SU-DHL-6 (cell line): ENCODE results near the gene CCL22.

Experiments used
- H2AFZ ChIP-seq: fragments of 200-600 bp; sonication (generic); 2 replicates; pipeline ENCODE4 v1.6.1; 2014; ENCODE audit warnings: low read depth, mild to moderate bottlenecking, moderate library complexity, mixed read lengths, antibody characterized with exemption, low read length; ENCODE audit not compliant: severe bottlenecking
- H3F3A ChIP-seq: fragments of 200-600 bp; shearing (Covaris generic); 2 replicates; pipeline ENCODE4 v1.6.0; 2016; ENCODE audit warnings: antibody characterized with exemption, mild to moderate bottlenecking; ENCODE audit not compliant: insufficient read depth
- H3K27ac ChIP-seq: fragments of 200-600 bp; sonication (generic); 2 replicates; pipeline ENCODE4 v1.5.1; 2016; ENCODE audit warnings: low read depth, mild to moderate bottlenecking, low read length, moderate library complexity, mixed read lengths
- H3K27me3 ChIP-seq: fragments of 200-600 bp; sonication (generic), shearing (Covaris generic); 2 replicates; pipeline ENCODE4 v1.6.0; 2014; ENCODE audit warnings: mild to moderate bottlenecking, low read length
- H3K36me3 ChIP-seq: fragments of 200-600 bp; sonication (generic); 2 replicates; pipeline ENCODE4 v1.6.1; 2014; ENCODE audit warnings: mild to moderate bottlenecking, low read length, mixed read lengths
- H3K4me2 ChIP-seq: fragments of 300-600, 200-600 bp; shearing (Covaris generic), sonication (generic); 2 replicates; pipeline ENCODE4 v1.6.0; 2014; ENCODE audit warnings: low read length, low read depth, mild to moderate bottlenecking; ENCODE audit not compliant: poor library complexity, severe bottlenecking
- H3K4me3 ChIP-seq: fragments of 200-600 bp; sonication (generic); 2 replicates; pipeline ENCODE4 v1.5.1; 2014; ENCODE audit warnings: antibody characterized with exemption, low read length, mild to moderate bottlenecking, mixed read lengths; ENCODE audit not compliant: insufficient read depth, poor library complexity, severe bottlenecking
- H3K79me2 ChIP-seq: fragments of 200-600 bp; sonication (generic); 2 replicates; pipeline ENCODE4 v1.6.1; 2014; ENCODE audit warnings: mild to moderate bottlenecking, low read length, moderate library complexity; ENCODE audit not compliant: insufficient read depth
- H3K9ac ChIP-seq: fragments of 200-600 bp; sonication (generic); 2 replicates; pipeline ENCODE4 v1.7.0; 2014; ENCODE audit warnings: mild to moderate bottlenecking, low read length
- H3K9me2 ChIP-seq: fragments of 200-600 bp; sonication (generic); replicated peaks from 2 replicates; pipeline ENCODE4 v1.6.1; 2014; ENCODE audit warnings: low read length; ENCODE audit not compliant: insufficient read depth
- H3K9me3 ChIP-seq: fragments of 200-600 bp; sonication (generic); 2 replicates; pipeline ENCODE4 v1.6.1; 2014; ENCODE audit warnings: low read length, mixed read lengths; ENCODE audit not compliant: insufficient read depth
- H4K20me1 ChIP-seq: fragments of 200-600 bp; sonication (generic); 2 replicates; pipeline ENCODE4 v1.6.1; 2014; ENCODE audit warnings: low read depth, mild to moderate bottlenecking, antibody characterized with exemption, low read length, moderate library complexity, mixed read lengths
- EZH2phosphoT487 ChIP-seq: fragments of 200-600 bp; sonication (generic), shearing (Covaris generic); conservative IDR thresholded peaks from 2 replicates; pipeline ENCODE4 v1.6.1; 2018; ENCODE audit warnings: mild to moderate bottlenecking, antibody characterized with exemption, low read length, moderate library complexity, mixed read lengths
- TF ChIP-seq, protein P1 (sequence below): fragments of 200-600 bp; sonication (generic); IDR thresholded peaks from one replicate; pipeline ENCODE4 v1.5.1; 2017; ENCODE audit warnings: antibody characterized with exemption, mild to moderate bottlenecking, low read length, moderate library complexity; ENCODE audit not compliant: insufficient read depth, poor library complexity, severe bottlenecking

CCL22 gene

DNA sequence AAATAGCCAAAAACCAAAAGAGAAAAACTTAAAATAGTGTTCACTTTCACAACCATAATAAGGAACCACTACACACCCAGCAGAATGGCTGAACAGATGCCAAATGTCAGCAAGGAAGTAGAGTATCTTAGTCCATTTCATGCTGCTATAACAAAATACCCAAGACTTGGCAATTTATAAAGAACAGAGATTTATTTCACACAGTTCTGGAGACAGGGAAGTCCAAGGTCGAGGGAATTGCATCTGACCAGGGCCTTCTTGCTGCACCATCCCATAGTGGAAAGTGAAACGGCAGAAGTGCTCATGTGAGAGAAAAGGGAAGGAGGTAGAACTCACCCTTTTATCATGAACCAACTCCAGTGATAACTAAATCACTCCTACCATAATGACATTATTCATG, 33.8 kb upstream of the CCL22 start:
- no peaks in the 10 kb centered on the region for H3K9me3 ChIP-seq
- no peaks in the 10 kb centered on the region for H3K79me2 ChIP-seq
- no peaks in the 10 kb centered on the region for H4K20me1 ChIP-seq
- no peak overlapping the region for H2AFZ ChIP-seq
- H3K27ac ChIP-seq = no peak overlapping the region
- no peak overlapping the region for H3K9ac ChIP-seq
- H3K4me3 ChIP-seq = no peak overlapping the region
- no peaks in the 10 kb centered on the region for H3K9me2 ChIP-seq
- TF ChIP-seq EZH2phosphoT487 = no peak
- TF ChIP-seq, protein P1, sequence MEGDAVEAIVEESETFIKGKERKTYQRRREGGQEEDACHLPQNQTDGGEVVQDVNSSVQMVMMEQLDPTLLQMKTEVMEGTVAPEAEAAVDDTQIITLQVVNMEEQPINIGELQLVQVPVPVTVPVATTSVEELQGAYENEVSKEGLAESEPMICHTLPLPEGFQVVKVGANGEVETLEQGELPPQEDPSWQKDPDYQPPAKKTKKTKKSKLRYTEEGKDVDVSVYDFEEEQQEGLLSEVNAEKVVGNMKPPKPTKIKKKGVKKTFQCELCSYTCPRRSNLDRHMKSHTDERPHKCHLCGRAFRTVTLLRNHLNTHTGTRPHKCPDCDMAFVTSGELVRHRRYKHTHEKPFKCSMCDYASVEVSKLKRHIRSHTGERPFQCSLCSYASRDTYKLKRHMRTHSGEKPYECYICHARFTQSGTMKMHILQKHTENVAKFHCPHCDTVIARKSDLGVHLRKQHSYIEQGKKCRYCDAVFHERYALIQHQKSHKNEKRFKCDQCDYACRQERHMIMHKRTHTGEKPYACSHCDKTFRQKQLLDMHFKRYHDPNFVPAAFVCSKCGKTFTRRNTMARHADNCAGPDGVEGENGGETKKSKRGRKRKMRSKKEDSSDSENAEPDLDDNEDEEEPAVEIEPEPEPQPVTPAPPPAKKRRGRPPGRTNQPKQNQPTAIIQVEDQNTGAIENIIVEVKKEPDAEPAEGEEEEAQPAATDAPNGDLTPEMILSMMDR = no peak
- no peaks in the 10 kb centered on the region for H3F3A ChIP-seq
- no peaks in the 10 kb centered on the region for H3K36me3 ChIP-seq
- no peak overlapping the region for H3K4me2 ChIP-seq
- H3K27me3 ChIP-seq = no peaks in the 10 kb centered on the region

DNA sequence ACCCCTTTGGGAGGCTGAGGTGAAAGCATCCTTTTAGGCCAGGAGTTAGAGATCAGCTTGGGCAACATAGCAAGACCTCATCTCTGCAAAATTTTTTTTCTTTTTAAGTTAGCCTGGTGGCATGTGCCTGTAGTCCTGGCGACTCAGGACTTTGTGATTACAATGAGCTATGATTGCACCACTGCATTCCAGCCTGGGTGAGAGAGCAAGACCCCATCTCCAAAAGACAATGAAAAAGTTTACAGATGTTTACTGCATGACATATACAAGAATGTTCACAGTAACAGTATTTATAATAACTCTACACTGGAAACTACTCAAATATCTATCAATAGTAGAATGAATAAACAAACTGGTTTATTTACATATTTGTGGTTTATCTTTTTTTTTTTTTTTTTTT, 33.1 kb upstream of the CCL22 start:
- TF ChIP-seq EZH2phosphoT487 = no peak
- TF ChIP-seq, protein P1 = no peak
- H3K27ac ChIP-seq = no peak overlapping the region

DNA sequence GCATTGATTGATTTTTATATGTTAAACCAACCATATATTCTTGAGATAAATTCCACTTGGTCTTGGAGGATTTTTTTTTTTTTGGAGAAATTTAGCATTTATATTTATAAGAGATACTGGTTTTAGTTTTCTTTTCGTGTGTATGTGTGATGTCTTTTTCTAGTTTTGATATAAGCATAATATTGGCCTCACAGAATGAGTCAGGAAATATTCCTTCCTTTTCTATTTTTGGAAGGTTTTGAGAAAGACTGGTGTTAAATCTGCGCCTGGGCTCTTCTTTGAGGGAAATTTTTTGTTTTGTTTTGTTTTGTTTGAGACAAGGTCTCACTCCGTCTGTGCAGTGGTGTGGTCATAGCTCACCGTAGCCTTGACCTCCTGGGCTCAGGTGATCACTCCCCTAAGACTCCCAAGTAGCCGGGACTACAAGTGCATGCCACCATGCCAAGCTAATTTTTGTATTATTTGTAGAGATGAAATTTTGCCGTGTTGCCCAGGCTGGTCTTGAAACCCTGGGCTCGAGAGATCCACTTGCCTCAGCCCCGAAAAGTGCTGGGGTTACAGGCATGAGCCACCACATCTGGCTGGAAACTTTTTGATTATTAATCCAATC, 28.8 kb upstream of the CCL22 start:
- H3K27me3 ChIP-seq = no peaks in the 10 kb centered on the region
- H4K20me1 ChIP-seq = no peaks in the 10 kb centered on the region
- H3K36me3 ChIP-seq = no peaks in the 10 kb centered on the region
- H3K9me3 ChIP-seq = no peaks in the 10 kb centered on the region
- no peak overlapping the region for H3K4me2 ChIP-seq
- no peaks in the 10 kb centered on the region for H3F3A ChIP-seq
- no peak overlapping the region for H3K27ac ChIP-seq
- no peak overlapping the region for H2AFZ ChIP-seq
- no peaks in the 10 kb centered on the region for H3K79me2 ChIP-seq
- TF ChIP-seq EZH2phosphoT487 = no peak
- TF ChIP-seq, protein P1 = no peak
- no peaks in the 10 kb centered on the region for H3K9me2 ChIP-seq
- no peak overlapping the region for H3K9ac ChIP-seq
- no peak overlapping the region for H3K4me3 ChIP-seq

More for the DNA sequence above, 33.1 kb upstream of the CCL22 start:
- Histone ChIP-seq H3K36me3 (no peaks in the 10 kb centered on the region), H3K9ac (no peak overlapping the region), H2AFZ (no peak overlapping the region), H3K79me2 (no peaks in the 10 kb centered on the region), H3K9me3 (no peaks in the 10 kb centered on the region), H4K20me1 (no peaks in the 10 kb centered on the region), H3F3A (no peaks in the 10 kb centered on the region), H3K9me2 (no peaks in the 10 kb centered on the region), H3K27me3 (no peaks in the 10 kb centered on the region), H3K4me2 (no peak overlapping the region), H3K4me3 (no peak overlapping the region)
